Nephron progenitor cell (in vitro differentiated cells): ENCODE measurements around the gene CDK6.
"Not testable (repeated sequence)": the region's sequence is repeated elsewhere in the genome, so short reads cannot be mapped to it uniquely, and the experiment has no call there.

ENCODE experiments used
- DNase-seq: peaks from one replicate; pipeline ENCODE4 v3.0.0; 2021
- H3K27ac Mint-ChIP-seq: 2 replicates; pipeline ENCODE4 v1.8.0; 2021; ENCODE audit warnings: mild to moderate bottlenecking, moderate library complexity, mixed read lengths
- H3K27me3 Mint-ChIP-seq: 2 replicates; pipeline ENCODE4 v1.8.0; 2021; ENCODE audit warnings: mild to moderate bottlenecking, low read depth, mixed read lengths; ENCODE audit not compliant: poor library complexity
- H3K36me3 Mint-ChIP-seq: 2 replicates; pipeline ENCODE4 v1.8.0; 2021; ENCODE audit warnings: low read depth, mixed read lengths
- H3K4me1 Mint-ChIP-seq: 2 replicates; pipeline ENCODE4 v1.8.0; 2021; ENCODE audit warnings: mixed read lengths
- H3K4me3 Mint-ChIP-seq: 2 replicates; pipeline ENCODE4 v1.8.0; 2021; ENCODE audit warnings: mild to moderate bottlenecking, moderate library complexity, mixed read lengths
- H3K9me3 Mint-ChIP-seq: 2 replicates; pipeline ENCODE4 v1.8.0; 2021; ENCODE audit warnings: mild to moderate bottlenecking, moderate library complexity, mixed read lengths
- CTCF ChIP-seq: fragments of 200-600 bp; sonication (generic); IDR thresholded peaks from 2 replicates; pipeline ENCODE4 v1.5.0; 2021; ENCODE audit warnings: antibody characterized with exemption

Gene CDK6

GRCh38 chr7:92761391-92762097 lies 74.8 kb downstream of the CDK6 start:
- Mint-ChIP-seq H3K36me3 (peaks cover 27% of the 10 kb centered on the region), H3K27me3 (peaks cover 20% of the 10 kb centered on the region), H3K4me3 (no peak overlapping the region), H3K4me1 (peaks cover 67% of the 10 kb centered on the region), H3K9me3 (no peaks in the 10 kb centered on the region), H3K27ac (no peak overlapping the region)
- no peak for DNase-seq
- TF ChIP-seq CTCF: no peak

- peak; percentile 8 for DNase-seq
- Mint-ChIP-seq H3K9me3 (no peaks in the 10 kb centered on the region), H3K36me3 (peaks cover 17% of the 10 kb centered on the region), H3K27me3 (peaks cover 20% of the 10 kb centered on the region), H3K4me1 (peaks cover 79% of the 10 kb centered on the region), H3K27ac (no peak overlapping the region), H3K4me3 (no peak overlapping the region)
- TF ChIP-seq CTCF: no peak
Observed at GRCh38 chr7:92758796-92759431, 77.5 kb downstream of the CDK6 start.

GRCh38 chr7:92757311-92757910 lies 79.0 kb downstream of the CDK6 start:
- Mint-ChIP-seq H3K36me3 (peaks cover 17% of the 10 kb centered on the region), H3K27me3 (peaks cover 25% of the 10 kb centered on the region), H3K4me1 (peaks cover 85% of the 10 kb centered on the region)
- not testable (repeated sequence) for H3K27ac Mint-ChIP-seq, H3K9me3 Mint-ChIP-seq, DNase-seq, H3K4me3 Mint-ChIP-seq

- H3K4me3 Mint-ChIP-seq: peak overlapping the region; percentile 5
- H3K27me3 Mint-ChIP-seq: peaks cover 21% of the 10 kb centered on the region
- peak overlapping the region; percentile 98 for H3K27ac Mint-ChIP-seq
- peaks cover 15% of the 10 kb centered on the region for H3K36me3 Mint-ChIP-seq
- no peak for TF ChIP-seq CTCF
- no peaks in the 10 kb centered on the region for H3K9me3 Mint-ChIP-seq
- no peak for DNase-seq
- peaks cover 72% of the 10 kb centered on the region for H3K4me1 Mint-ChIP-seq
Observed at GRCh38 chr7:92755680-92756079, 80.7 kb downstream of the CDK6 start.

GRCh38 chr7:92754919-92755581 lies 81.3 kb downstream of the CDK6 start:
- DNase-seq: peak; percentile 37
- Mint-ChIP-seq H3K4me3 (peak overlapping the region; percentile 52), H3K27ac (peak overlapping the region; percentile 98), H3K4me1 (peaks cover 69% of the 10 kb centered on the region), H3K36me3 (peaks cover 20% of the 10 kb centered on the region), H3K9me3 (no peaks in the 10 kb centered on the region), H3K27me3 (peaks cover 27% of the 10 kb centered on the region)
- no peak for TF ChIP-seq CTCF

- H3K27ac Mint-ChIP-seq: no peak overlapping the region
- peaks cover 59% of the 10 kb centered on the region for H3K4me1 Mint-ChIP-seq
Observed at GRCh38 chr7:92753614-92754013, 82.8 kb downstream of the CDK6 start.

More at GRCh38 chr7:92753614-92754013, 82.8 kb downstream of the CDK6 start:
- H3K36me3 Mint-ChIP-seq: peaks cover 30% of the 10 kb centered on the region
- DNase-seq: no peak
- H3K27me3 Mint-ChIP-seq: peaks cover 29% of the 10 kb centered on the region
- H3K4me3 Mint-ChIP-seq: no peak overlapping the region
- no peak for TF ChIP-seq CTCF
- H3K9me3 Mint-ChIP-seq: no peaks in the 10 kb centered on the region
